Body of pancreas (tissue), 4 donors: ENCODE results near the gene PDZD2.
A peak's percentile ranks its signal among the peaks of the same experiment; 100 is the strongest.

Experiments used
- POLR2A ChIP-seq, 3 donors: fragments of 450-650 bp; IDR thresholded peaks; one replicate each; pipeline ENCODE4 v1.6.1; 2016; ENCODE audit warnings: antibody characterized with exemption in 3 of 3, mild to moderate bottlenecking in 2 of 3
- TF ChIP-seq, protein P1 (sequence below), 7 experiments: fragments of 450-650 bp in 4 of 7; fragments of 200-600 bp in 3 of 7; sonication (generic) in 3 of 7; IDR thresholded peaks; one replicate each; pipeline ENCODE4 v1.5.1; 2016 to 2019; ENCODE audit warnings: antibody characterized with exemption in 7 of 7

DNA sequence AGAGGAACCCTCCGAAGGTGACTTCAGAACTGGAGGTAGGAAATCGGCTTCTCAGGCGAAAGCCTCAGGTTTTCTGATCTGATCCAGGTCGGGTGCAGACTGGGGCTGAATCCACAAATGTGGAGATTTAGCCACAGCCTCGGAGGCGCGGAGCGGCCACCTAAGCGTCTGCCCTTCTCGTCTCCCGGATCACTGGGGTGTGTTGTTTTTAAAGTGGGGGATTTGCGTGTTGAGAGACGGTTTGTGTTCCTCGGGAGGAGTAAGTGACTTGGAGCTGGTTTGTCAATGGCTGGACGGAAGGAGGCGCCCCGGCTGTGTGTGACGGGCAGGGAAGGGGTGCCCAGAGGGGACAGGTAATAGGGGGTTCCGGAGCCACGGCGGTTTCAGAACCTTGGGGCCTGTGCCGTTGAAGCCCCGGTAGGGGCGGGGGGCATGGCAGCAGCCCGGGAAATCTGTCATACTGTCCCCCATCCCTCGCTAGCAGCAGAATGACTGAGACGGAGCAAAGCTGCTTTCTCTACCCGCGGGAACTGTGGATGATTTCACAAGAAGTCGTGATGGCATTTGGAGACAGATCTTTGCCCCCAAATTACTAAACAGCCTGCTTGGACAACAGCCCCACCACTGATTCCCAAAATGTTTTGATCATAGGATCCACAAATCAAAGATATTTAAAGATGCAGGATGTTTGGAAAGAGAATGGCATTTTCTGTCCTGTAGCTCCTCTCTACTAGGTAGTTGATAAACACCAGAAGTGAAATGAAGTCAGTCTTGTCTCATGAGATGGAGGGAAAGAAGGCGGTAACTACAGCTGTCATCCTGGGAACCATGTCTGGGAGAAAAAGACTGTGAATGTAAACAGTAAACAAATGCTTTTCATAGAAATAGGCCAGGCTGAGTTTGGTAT lies 216.5 kb downstream of the PDZD2 start:
- TF ChIP-seq, protein P1, sequence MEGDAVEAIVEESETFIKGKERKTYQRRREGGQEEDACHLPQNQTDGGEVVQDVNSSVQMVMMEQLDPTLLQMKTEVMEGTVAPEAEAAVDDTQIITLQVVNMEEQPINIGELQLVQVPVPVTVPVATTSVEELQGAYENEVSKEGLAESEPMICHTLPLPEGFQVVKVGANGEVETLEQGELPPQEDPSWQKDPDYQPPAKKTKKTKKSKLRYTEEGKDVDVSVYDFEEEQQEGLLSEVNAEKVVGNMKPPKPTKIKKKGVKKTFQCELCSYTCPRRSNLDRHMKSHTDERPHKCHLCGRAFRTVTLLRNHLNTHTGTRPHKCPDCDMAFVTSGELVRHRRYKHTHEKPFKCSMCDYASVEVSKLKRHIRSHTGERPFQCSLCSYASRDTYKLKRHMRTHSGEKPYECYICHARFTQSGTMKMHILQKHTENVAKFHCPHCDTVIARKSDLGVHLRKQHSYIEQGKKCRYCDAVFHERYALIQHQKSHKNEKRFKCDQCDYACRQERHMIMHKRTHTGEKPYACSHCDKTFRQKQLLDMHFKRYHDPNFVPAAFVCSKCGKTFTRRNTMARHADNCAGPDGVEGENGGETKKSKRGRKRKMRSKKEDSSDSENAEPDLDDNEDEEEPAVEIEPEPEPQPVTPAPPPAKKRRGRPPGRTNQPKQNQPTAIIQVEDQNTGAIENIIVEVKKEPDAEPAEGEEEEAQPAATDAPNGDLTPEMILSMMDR (IDR thresholded peaks at IDR 0.05): peak in 2 of 7 experiments; percentile 3 to 12
- TF ChIP-seq POLR2A (IDR thresholded peaks at IDR 0.05): no peak
